GM18870 (cell line): ENCODE measurements around the gene MOAP1.
"Not testable (repeated sequence)": the region's sequence is repeated elsewhere in the genome, so short reads cannot be mapped to it uniquely, and the experiment has no call there.

Experiments
- ATAC-seq: cut with Tn5 transposase; IDR thresholded peaks from one replicate; pipeline ENCODE4 v1.9.1; 2021; ENCODE audit warnings: moderate library complexity; ENCODE audit not compliant: unreplicated experiment

The MOAP1 gene

GRCh38 chr14:93186466-93186865 is 1.8 kb upstream of the MOAP1 start:
- ATAC-seq: no peak

GRCh38 chr14:93185349-93185720 is 638 bp upstream of the MOAP1 start:
- peak; percentile 2 for ATAC-seq

GRCh38 chr14:93183596-93184317 is 940 bp downstream of the MOAP1 start:
- ATAC-seq: no peak

GRCh38 chr14:93175492-93175891 is 9.2 kb downstream of the MOAP1 start:
- ATAC-seq: no peak

- ATAC-seq: not testable (repeated sequence)
These were observed 10.0 kb downstream of the MOAP1 start for GRCh38 chr14:93174731-93175130.

GRCh38 chr14:93173943-93174395 is 10.7 kb downstream of the MOAP1 start:
- no peak for ATAC-seq

DNA sequence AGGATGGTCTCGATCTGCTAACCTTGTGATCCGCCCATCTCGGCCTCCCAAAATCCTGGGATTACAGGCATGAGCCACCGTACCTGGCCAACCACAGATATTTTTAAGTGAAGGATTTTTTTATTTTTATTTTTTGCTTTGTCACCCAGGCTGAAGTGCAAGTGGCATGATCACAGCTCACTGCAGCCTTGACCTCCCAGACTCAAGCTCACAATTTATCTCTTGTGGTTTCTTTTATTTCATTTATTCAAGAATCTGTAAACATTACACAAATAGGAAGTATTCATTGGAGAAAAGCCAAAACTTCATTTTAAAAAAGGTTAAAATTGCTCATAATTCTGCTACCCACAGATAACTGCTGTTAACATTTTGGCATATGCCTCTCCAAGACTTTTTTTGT is 13.3 kb downstream of the MOAP1 start:
- ATAC-seq: no peak

DNA sequence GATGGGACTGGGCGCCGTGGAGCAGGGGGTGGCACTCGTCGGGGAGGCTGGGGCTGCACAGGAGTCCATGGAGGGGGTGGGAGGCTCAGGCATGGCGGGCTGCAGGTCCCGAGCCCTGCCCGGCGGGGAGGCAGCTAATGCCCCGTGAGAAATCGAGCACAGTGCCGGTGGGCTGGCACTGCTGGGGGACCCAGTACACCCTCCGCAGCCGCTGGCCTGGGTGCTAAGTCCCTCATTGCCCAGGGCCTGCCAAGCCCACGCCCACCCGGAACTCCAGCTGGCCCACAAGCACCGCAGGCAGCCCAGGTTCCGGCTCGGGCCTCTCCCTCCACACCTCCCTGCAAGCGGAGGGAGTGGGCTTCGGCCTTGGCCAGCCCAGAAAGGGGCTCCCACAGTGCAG is 14.6 kb downstream of the MOAP1 start:
- not testable (repeated sequence) for ATAC-seq

- ATAC-seq: not testable (repeated sequence)
These were observed 15.1 kb downstream of the MOAP1 start for GRCh38 chr14:93169619-93170018.

DNA sequence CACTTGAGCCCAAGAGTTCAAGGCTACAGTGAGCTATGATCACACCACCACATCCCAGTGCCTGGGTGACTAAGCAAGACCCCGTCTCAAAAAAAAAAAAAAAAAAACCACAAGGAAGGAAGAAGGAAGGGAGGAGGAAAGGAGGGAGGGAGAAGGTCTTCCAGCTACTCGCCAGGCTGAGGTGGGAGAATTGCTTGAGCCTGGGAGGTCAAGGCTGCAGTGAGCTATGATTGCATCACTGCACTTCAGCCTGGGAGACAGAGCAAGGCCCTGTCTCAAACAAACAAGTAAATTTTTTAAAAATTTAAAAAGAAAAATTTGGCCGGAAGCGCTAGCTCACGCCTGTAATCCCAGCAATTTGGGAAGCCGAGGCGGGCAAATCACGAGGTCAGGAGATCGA is 16.1 kb downstream of the MOAP1 start:
- ATAC-seq: not testable (repeated sequence)

GRCh38 chr14:93165271-93166265 is 19.1 kb downstream of the MOAP1 start:
- ATAC-seq: not testable (repeated sequence)

DNA sequence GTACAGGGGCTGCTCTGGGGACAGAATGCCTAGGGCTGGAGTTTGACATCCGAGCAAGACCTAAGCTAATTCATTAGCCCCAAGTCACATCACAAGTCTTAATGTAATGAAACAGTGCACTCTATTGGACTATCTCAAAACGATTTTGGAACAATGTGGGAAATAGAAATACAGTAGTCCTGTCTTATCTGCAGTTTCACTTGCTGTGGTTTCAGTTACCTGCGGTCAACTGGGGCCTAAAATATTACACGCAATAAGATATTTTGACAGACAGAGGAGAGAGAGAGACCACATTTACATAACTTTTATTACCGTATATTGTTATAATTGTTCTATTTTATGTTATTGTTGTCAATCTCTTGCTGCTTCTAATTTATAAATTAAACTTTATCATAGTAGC is 21.1 kb downstream of the MOAP1 start:
- no peak for ATAC-seq

- ATAC-seq: no peak
These were observed 23.2 kb downstream of the MOAP1 start for GRCh38 chr14:93161411-93161940.

DNA sequence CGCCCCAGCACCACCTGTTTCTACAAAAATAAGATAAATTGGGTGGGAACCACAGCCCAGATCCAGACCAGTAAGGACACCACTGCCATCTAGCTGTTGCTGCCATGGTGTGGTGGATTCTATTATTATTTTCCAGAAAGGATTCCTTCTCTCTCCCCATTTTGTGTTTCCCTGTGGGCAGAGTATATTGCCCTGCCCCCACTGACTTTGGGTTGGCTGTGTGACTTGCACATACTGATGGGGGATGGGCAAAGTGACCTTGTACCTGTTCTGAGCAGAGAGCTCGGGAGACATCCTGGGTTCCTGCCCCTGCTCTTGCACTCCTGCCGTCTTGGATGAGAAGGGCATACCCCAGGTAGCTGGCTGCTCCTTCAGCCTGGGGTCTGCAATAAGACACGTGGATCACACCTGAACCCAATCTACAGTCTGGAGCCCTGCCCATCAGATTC is 24.3 kb downstream of the MOAP1 start:
- ATAC-seq: no peak

- not testable (repeated sequence) for ATAC-seq
These were observed 24.9 kb downstream of the MOAP1 start for GRCh38 chr14:93159625-93160352.

- ATAC-seq: not testable (repeated sequence)
These were observed 26.3 kb downstream of the MOAP1 start for GRCh38 chr14:93158349-93158748.

DNA sequence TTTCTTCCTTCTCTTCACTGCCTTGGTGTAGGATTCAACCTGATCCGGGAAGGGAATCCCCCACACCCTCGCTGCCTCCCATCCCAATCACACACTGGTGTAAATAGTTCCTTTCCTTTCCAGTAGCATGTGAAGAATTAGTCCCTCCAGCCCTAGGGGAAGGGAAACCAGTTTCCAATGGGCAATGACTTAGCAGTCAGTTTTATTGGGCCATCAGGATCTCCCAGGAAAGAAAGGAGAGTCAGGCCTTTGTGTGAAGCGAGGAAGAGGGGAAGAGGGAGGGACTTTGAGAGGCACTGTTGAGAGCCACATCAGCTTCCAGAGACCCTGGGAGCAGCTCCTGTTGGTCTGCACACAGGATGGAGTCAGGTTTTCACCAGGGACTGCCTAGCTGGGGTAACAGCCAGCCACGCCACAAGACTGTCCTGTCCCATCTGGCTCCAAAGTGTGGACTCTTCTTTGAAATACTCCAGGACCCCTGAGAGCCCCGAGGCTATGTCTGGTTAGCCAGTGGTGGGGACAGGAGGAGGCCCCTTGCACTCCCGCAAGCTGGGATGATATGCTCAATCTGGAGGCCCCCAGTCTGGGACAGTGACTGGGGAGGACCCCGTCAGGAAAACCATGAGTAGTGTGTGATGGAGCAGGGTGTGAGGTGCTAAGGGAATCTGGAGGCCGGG is 27.9 kb downstream of the MOAP1 start:
- no peak for ATAC-seq

GRCh38 chr14:93155667-93156066 is 29.0 kb downstream of the MOAP1 start:
- no peak for ATAC-seq

DNA sequence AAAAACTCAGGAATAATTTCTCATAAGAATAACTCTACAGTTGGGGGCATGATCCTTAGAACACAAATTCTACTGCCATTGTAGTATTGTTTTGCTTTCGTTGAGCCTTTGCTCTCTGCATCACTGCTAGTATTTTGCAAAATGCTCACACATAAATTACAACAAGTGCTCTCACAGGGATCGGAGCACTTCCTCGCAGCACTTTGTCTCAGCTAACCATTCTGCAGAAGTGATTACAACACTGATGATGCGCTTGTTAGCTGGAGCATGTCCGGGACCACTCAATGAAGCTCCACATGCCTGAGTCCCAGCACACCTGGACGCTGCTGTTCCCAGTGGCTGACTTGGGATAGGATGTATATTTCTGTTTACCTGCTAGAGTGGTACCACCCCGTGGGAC is 31.6 kb downstream of the MOAP1 start:
- ATAC-seq: no peak
